CD4-positive, alpha-beta T cell treated with Interleukin-15 for 4 hours (primary cell): ENCODE results near the gene GATAD2A.

Source experiments
- DNase-seq: peaks from one replicate; pipeline ENCODE4 v3.0.0-alpha.2; 2020; ENCODE audit warnings: low spot score

GATAD2A gene

GRCh38 chr19:19422156-19422555 lies 16.7 kb downstream of the GATAD2A start:
- no peak for DNase-seq

- no peak for DNase-seq
Observed at GRCh38 chr19:19423322-19423721, 17.8 kb downstream of the GATAD2A start.

GRCh38 chr19:19425170-19425875 lies 19.8 kb downstream of the GATAD2A start:
- DNase-seq = no peak

- DNase-seq = no peak
Observed at GRCh38 chr19:19426216-19426615, 20.7 kb downstream of the GATAD2A start.

GRCh38 chr19:19426799-19427198 lies 21.3 kb downstream of the GATAD2A start:
- no peak for DNase-seq

GRCh38 chr19:19427302-19427701 lies 21.8 kb downstream of the GATAD2A start:
- no peak for DNase-seq

- DNase-seq = no peak
Observed at GRCh38 chr19:19427944-19428343, 22.5 kb downstream of the GATAD2A start.

- DNase-seq = no peak
Observed at GRCh38 chr19:19428746-19429145, 23.3 kb downstream of the GATAD2A start.

GRCh38 chr19:19429361-19429760 lies 23.9 kb downstream of the GATAD2A start:
- DNase-seq = no peak

- DNase-seq = no peak
Observed at GRCh38 chr19:19432732-19433131, 27.3 kb downstream of the GATAD2A start.

GRCh38 chr19:19433666-19434213 lies 28.3 kb downstream of the GATAD2A start:
- DNase-seq = no peak

GRCh38 chr19:19434483-19435045 lies 29.1 kb downstream of the GATAD2A start:
- DNase-seq = no peak

- DNase-seq = no peak
Observed at GRCh38 chr19:19436137-19436691, 30.7 kb downstream of the GATAD2A start.

- no peak for DNase-seq
Observed at GRCh38 chr19:19438366-19439175, 33.1 kb downstream of the GATAD2A start.

GRCh38 chr19:19439176-19439482 lies 33.7 kb downstream of the GATAD2A start:
- no peak for DNase-seq

- no peak for DNase-seq
Observed at GRCh38 chr19:19443283-19443682, 37.8 kb downstream of the GATAD2A start.

- no peak for DNase-seq
Observed at GRCh38 chr19:19443902-19444680, 38.6 kb downstream of the GATAD2A start.

- DNase-seq = no peak
Observed at GRCh38 chr19:19444681-19445155, 39.2 kb downstream of the GATAD2A start.

- DNase-seq = no peak
Observed at GRCh38 chr19:19445288-19445687, 39.8 kb downstream of the GATAD2A start.

GRCh38 chr19:19445911-19446361 lies 40.5 kb downstream of the GATAD2A start:
- peak; percentile 44 for DNase-seq

GRCh38 chr19:19446655-19447437 lies 41.4 kb downstream of the GATAD2A start:
- DNase-seq = no peak
